GM03348 (cell line): Measurements from ENCODE around the gene TMEM209.
"Not testable (repeated sequence)": the region's sequence is repeated elsewhere in the genome, so short reads cannot be mapped to it uniquely, and the experiment has no call there.

Experiments used
- DNase-seq: peaks from one replicate; pipeline ENCODE4 v3.0.0; 2012; ENCODE audit warnings: low spot score

Gene TMEM209

GRCh38 chr7:130126840-130127239, 78.4 kb downstream of the TMEM209 start:
- not testable (repeated sequence) for DNase-seq

- no peak for DNase-seq
These were observed 80.5 kb downstream of the TMEM209 start for GRCh38 chr7:130124711-130125110.

- DNase-seq: no peak
These were observed 81.7 kb downstream of the TMEM209 start for GRCh38 chr7:130123501-130123900.

GRCh38 chr7:130118801-130119200, 86.4 kb downstream of the TMEM209 start:
- DNase-seq: no peak

GRCh38 chr7:130118294-130118693, 86.9 kb downstream of the TMEM209 start:
- DNase-seq: no peak

GRCh38 chr7:130114776-130115175, 90.4 kb downstream of the TMEM209 start:
- DNase-seq: no peak
